WTC11 (cell line): ENCODE data around the gene CPVL. TPM values are rescaled to one million over a fixed set of nuclear protein-coding genes. Genes with fewer than 3 reads are reported as not detected.

Source experiments
- ATAC-seq: fragments of 200-7000 bp; cut with Tn5 transposase; 2 replicates; pipeline ENCODE4 v1.10.0; 2021; ENCODE audit warnings: mild to moderate bottlenecking, moderate library complexity
- CTCF ChIA-PET: fragments of 300-600 bp; sonication (Branson Sonifier 250); formaldehyde crosslinking; loops from one replicate; lab custom pipeline; 2021; ENCODE audit warnings: antibody characterized with exemption; lab: Charles Lee
- POLR2A ChIA-PET: fragments of 350-600 bp; sonication (Branson Sonifier 250); formaldehyde crosslinking; loops from one replicate; lab custom pipeline; 2021; ENCODE audit warnings: antibody characterized with exemption; lab: Charles Lee
- DNase-seq: peaks from one replicate; pipeline ENCODE4 v3.0.0; 2021; ENCODE audit warnings: low spot score
- H3K27ac Mint-ChIP-seq: 2 replicates; pipeline ENCODE4 v1.8.0; 2021; ENCODE audit warnings: mixed read lengths
- H3K27me3 Mint-ChIP-seq: 2 replicates; pipeline ENCODE4 v1.8.0; 2021; ENCODE audit warnings: low read depth, mild to moderate bottlenecking, moderate library complexity, mixed read lengths
- H3K36me3 Mint-ChIP-seq: 2 replicates; pipeline ENCODE4 v1.8.0; 2021; ENCODE audit warnings: mixed read lengths
- H3K4me1 Mint-ChIP-seq: 2 replicates; pipeline ENCODE4 v1.8.0; 2022; ENCODE audit warnings: mixed read lengths
- H3K4me3 Mint-ChIP-seq: 2 replicates; pipeline ENCODE4 v1.8.0; 2021; ENCODE audit warnings: mild to moderate bottlenecking, moderate library complexity, mixed read lengths
- H3K9me3 Mint-ChIP-seq: 2 replicates; pipeline ENCODE4 v1.8.0; 2021; ENCODE audit warnings: mixed read lengths
- ATF1 ChIP-seq: sonication (generic); formaldehyde crosslinking; IDR thresholded peaks from 2 replicates; pipeline ENCODE4 v1.8.1; 2023; ENCODE audit warnings: mild to moderate bottlenecking, moderate library complexity, missing genetic modification reagents
- ESRRA ChIP-seq: sonication (generic); formaldehyde crosslinking; IDR thresholded peaks from 2 replicates; pipeline ENCODE4 v1.8.1; 2022; ENCODE audit warnings: mild to moderate bottlenecking, missing genetic modification reagents, borderline replicate concordance
- GABPB1 ChIP-seq: sonication (generic); formaldehyde crosslinking; IDR thresholded peaks from 2 replicates; pipeline ENCODE4 v1.8.1; 2023; ENCODE audit warnings: mild to moderate bottlenecking, missing genetic modification reagents
- IRF2 ChIP-seq: sonication (generic); formaldehyde crosslinking; IDR thresholded peaks from 2 replicates; pipeline ENCODE4 v1.8.0; 2022; ENCODE audit warnings: low read depth, missing genetic modification reagents, borderline replicate concordance
- KAT7 ChIP-seq: sonication (generic); formaldehyde crosslinking; IDR thresholded peaks from 2 replicates; pipeline ENCODE4 v1.8.1; 2023; ENCODE audit warnings: missing genetic modification reagents, mild to moderate bottlenecking, borderline replicate concordance
- MYBL2 ChIP-seq: sonication (generic); formaldehyde crosslinking; IDR thresholded peaks from 2 replicates; pipeline ENCODE4 v1.8.1; 2023; ENCODE audit warnings: mild to moderate bottlenecking, moderate library complexity, missing genetic modification reagents
- NR2C2 ChIP-seq: sonication (generic); formaldehyde crosslinking; IDR thresholded peaks from 2 replicates; pipeline ENCODE4 v1.8.0; 2022; ENCODE audit warnings: mild to moderate bottlenecking, missing genetic modification reagents
- PRRX2 ChIP-seq: fragments of 250-450 bp; sonication (Bioruptor Pico); IDR thresholded peaks from 2 replicates; pipeline ENCODE4 v1.8.0; 2021; ENCODE audit warnings: mild to moderate bottlenecking
- SMAD3 ChIP-seq: sonication (generic); formaldehyde crosslinking; IDR thresholded peaks from 2 replicates; pipeline ENCODE4 v1.8.0; 2022; ENCODE audit warnings: missing genetic modification reagents, mild to moderate bottlenecking, borderline replicate concordance
- SP1 ChIP-seq: sonication (generic); formaldehyde crosslinking; conservative IDR thresholded peaks from 2 replicates; pipeline ENCODE4 v1.8.1; 2022; ENCODE audit warnings: missing genetic modification reagents
- TCF7 ChIP-seq: sonication (generic); formaldehyde crosslinking; IDR thresholded peaks from 2 replicates; pipeline ENCODE4 v1.8.0; 2022; ENCODE audit warnings: mild to moderate bottlenecking, low read depth, missing genetic modification reagents, moderate library complexity
- ZNF138 ChIP-seq: sonication (generic); formaldehyde crosslinking; conservative IDR thresholded peaks from 2 replicates; pipeline ENCODE4 v1.8.1; 2022; ENCODE audit warnings: mild to moderate bottlenecking, moderate library complexity, missing genetic modification reagents
- ZNF317 ChIP-seq: sonication (generic); formaldehyde crosslinking; IDR thresholded peaks from 2 replicates; pipeline ENCODE4 v1.8.1; 2023; ENCODE audit warnings: low read depth, mild to moderate bottlenecking, moderate library complexity, missing genetic modification reagents, borderline replicate concordance
- total RNA-seq: library from RNA; stranded (reverse); gene quantifications from 3 replicates; pipeline ENCODE4 v1.2.3, GENCODE V29; 2021
- TF ChIP-seq, protein P1 (sequence below): sonication (generic); formaldehyde crosslinking; IDR thresholded peaks from 2 replicates; pipeline ENCODE4 v1.8.0; 2023; ENCODE audit warnings: missing genetic modification reagents, mild to moderate bottlenecking, borderline replicate concordance
- TF ChIP-seq, protein P2 (sequence below): sonication (generic); formaldehyde crosslinking; IDR thresholded peaks from 2 replicates; pipeline ENCODE4 v1.8.0; 2022; ENCODE audit warnings: mild to moderate bottlenecking, missing genetic modification reagents
- TF ChIP-seq, protein P3 (sequence below): sonication (generic); formaldehyde crosslinking; IDR thresholded peaks from 2 replicates; pipeline ENCODE4 v1.8.1; 2022; ENCODE audit warnings: mild to moderate bottlenecking, missing genetic modification reagents, moderate library complexity, borderline replicate concordance
- TF ChIP-seq, protein P4 (sequence below): sonication (generic); formaldehyde crosslinking; IDR thresholded peaks from 2 replicates; pipeline ENCODE4 v1.8.0; 2022; ENCODE audit warnings: mild to moderate bottlenecking, missing genetic modification reagents
- TF ChIP-seq, protein P5 (sequence below): fragments of 250-450 bp; sonication (Bioruptor Pico); IDR thresholded peaks from 2 replicates; pipeline ENCODE4 v1.9.0; 2021; ENCODE audit warnings: mild to moderate bottlenecking, borderline replicate concordance

The CPVL gene
- total RNA-seq, 1 experiment from 2014 or later = 34.2 TPM

DNA sequence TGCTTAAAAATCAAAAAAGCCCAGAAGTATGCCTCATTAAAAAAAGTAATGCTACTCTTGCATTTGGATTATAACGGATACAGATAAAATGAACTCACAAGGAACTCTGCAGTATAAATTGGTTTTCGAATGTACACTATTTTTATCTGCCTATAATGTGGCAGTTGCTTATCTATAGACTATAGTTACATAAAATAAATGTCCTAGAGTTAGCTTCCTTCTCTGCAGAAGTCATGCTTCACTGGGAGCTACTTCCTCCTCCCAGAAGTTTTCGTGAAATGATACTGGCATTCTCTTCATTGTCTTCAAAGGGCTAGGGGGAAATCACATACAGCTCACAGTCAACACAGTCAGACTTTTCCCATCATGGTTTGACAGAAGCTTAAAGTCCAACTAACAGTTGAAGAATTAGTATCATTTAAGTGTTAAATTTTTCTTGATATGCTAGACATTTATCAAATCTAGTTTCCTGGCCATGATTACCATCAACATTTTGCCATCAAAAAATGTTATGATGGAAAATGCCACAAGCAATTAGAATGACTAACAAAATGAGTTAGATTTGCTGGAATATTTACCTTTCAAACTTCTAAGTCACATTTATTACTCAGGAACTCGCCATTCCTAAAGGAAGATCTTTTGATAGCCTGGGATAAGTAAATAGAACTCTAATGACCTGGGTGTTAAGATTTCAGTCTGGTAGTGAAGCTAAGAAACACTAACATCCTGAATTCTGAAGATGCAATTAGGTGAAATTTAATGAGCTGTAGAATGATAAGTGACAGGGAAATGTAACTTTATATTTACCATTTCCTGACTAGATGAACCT is 100.9 kb downstream of the CPVL start (continued):
- no peak for TF ChIP-seq SP1 (CRISPR knock-in tag)

DNA sequence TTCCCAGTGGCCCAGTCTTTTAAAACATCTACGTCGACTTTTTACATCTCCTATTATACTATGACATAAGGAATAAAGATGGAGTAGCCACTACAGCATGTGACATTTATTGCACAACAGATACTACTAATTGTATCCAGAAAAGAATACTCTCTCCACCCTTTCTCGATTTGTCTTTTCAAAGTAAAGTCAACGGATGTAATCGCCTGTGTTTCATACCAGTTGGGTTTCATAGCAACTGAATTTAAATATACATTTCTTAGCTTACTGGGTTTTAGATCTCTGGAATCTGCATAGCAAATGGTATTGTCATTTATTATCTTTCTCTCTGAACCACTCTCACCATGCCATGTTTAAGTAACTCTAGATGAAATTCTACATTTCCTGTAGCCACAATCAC is 101.8 kb downstream of the CPVL start:
- ATAC-seq (no peak), DNase-seq (no peak)
- Mint-ChIP-seq H3K4me3 (no peak overlapping the region), H3K36me3 (peaks cover 12% of the 10 kb centered on the region; the same call in 1 of the 2 replicates)
- POLR2A ChIA-PET = no interaction called here
- TF ChIP-seq, protein P1, sequence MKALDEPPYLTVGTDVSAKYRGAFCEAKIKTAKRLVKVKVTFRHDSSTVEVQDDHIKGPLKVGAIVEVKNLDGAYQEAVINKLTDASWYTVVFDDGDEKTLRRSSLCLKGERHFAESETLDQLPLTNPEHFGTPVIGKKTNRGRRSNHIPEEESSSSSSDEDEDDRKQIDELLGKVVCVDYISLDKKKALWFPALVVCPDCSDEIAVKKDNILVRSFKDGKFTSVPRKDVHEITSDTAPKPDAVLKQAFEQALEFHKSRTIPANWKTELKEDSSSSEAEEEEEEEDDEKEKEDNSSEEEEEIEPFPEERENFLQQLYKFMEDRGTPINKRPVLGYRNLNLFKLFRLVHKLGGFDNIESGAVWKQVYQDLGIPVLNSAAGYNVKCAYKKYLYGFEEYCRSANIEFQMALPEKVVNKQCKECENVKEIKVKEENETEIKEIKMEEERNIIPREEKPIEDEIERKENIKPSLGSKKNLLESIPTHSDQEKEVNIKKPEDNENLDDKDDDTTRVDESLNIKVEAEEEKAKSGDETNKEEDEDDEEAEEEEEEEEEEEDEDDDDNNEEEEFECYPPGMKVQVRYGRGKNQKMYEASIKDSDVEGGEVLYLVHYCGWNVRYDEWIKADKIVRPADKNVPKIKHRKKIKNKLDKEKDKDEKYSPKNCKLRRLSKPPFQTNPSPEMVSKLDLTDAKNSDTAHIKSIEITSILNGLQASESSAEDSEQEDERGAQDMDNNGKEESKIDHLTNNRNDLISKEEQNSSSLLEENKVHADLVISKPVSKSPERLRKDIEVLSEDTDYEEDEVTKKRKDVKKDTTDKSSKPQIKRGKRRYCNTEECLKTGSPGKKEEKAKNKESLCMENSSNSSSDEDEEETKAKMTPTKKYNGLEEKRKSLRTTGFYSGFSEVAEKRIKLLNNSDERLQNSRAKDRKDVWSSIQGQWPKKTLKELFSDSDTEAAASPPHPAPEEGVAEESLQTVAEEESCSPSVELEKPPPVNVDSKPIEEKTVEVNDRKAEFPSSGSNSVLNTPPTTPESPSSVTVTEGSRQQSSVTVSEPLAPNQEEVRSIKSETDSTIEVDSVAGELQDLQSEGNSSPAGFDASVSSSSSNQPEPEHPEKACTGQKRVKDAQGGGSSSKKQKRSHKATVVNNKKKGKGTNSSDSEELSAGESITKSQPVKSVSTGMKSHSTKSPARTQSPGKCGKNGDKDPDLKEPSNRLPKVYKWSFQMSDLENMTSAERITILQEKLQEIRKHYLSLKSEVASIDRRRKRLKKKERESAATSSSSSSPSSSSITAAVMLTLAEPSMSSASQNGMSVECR (CRISPR knock-in tag) = no peak
- TF ChIP-seq ZNF317 (CRISPR knock-in tag) (no peak), MYBL2 (no peak), ZNF138 (CRISPR knock-in tag) (no peak), PRRX2 (CRISPR knock-in tag) (no peak), KAT7 (CRISPR knock-in tag) (no peak), TCF7 (CRISPR knock-in tag) (no peak)
- TF ChIP-seq, protein P2, sequence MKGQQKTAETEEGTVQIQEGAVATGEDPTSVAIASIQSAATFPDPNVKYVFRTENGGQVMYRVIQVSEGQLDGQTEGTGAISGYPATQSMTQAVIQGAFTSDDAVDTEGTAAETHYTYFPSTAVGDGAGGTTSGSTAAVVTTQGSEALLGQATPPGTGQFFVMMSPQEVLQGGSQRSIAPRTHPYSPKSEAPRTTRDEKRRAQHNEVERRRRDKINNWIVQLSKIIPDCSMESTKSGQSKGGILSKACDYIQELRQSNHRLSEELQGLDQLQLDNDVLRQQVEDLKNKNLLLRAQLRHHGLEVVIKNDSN (CRISPR knock-in tag) = no peak
- TF ChIP-seq, protein P3, sequence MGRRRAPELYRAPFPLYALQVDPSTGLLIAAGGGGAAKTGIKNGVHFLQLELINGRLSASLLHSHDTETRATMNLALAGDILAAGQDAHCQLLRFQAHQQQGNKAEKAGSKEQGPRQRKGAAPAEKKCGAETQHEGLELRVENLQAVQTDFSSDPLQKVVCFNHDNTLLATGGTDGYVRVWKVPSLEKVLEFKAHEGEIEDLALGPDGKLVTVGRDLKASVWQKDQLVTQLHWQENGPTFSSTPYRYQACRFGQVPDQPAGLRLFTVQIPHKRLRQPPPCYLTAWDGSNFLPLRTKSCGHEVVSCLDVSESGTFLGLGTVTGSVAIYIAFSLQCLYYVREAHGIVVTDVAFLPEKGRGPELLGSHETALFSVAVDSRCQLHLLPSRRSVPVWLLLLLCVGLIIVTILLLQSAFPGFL (CRISPR knock-in tag) = no peak
- TF ChIP-seq, all 79 proteins: peak for 0
- CTCF ChIA-PET = no interaction called here
- Mint-ChIP-seq H3K9me3 (peaks cover 7% of the 10 kb centered on the region; the same call in 1 of the 2 replicates), H3K4me1 (peaks cover 59% of the 10 kb centered on the region), H3K27ac (no peak overlapping the region), H3K27me3 (peaks cover 24% of the 10 kb centered on the region)

DNA sequence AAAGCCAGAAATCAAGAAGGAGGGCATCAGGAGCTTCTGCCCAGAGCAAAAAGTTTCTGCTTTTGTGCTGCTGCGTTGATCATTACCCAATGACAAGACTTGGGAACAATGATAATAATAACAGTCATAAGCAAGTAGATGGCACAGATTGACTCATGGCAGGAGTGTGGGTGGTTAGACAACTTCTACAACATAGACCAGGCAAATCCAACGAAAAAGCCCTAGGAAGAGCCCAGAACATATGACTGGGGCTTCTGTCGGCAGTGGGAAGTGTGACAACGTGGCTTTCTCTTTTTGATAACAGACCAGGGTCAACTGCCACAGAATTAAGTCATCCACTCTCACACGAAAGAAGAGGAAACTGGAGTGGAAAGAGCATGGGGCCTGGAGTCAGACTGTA is 102.8 kb downstream of the CPVL start:
- ChIA-PET CTCF (interaction anchor here (1.1 to 2.1 kb wide), 3 partner anchors 33 to 117 kb away, joined by 3 to 8 read pairs (median 3); no protein-coding TSS in a partner anchor), POLR2A (no interaction called here)
- Mint-ChIP-seq H3K27ac (no peak overlapping the region), H3K4me1 (peaks cover 66% of the 10 kb centered on the region), H3K36me3 (peaks cover 8% of the 10 kb centered on the region; the same call in 1 of the 2 replicates), H3K27me3 (peaks cover 14% of the 10 kb centered on the region), H3K4me3 (no peak overlapping the region), H3K9me3 (0 out of 2 replicates have a peak, but pooled peaks cover 3% of the 10 kb centered on the region)
- ATAC-seq (no peak), DNase-seq (no peak)
- TF ChIP-seq NR2C2 (CRISPR knock-in tag) (no peak), ATF1 (CRISPR knock-in tag) (no peak), ESRRA (CRISPR knock-in tag) (no peak), SP1 (CRISPR knock-in tag) (no peak), SMAD3 (CRISPR knock-in tag) (no peak), IRF2 (CRISPR knock-in tag) (no peak), GABPB1 (CRISPR knock-in tag) (no peak), MYBL2 (no peak)
- TF ChIP-seq, protein P4, sequence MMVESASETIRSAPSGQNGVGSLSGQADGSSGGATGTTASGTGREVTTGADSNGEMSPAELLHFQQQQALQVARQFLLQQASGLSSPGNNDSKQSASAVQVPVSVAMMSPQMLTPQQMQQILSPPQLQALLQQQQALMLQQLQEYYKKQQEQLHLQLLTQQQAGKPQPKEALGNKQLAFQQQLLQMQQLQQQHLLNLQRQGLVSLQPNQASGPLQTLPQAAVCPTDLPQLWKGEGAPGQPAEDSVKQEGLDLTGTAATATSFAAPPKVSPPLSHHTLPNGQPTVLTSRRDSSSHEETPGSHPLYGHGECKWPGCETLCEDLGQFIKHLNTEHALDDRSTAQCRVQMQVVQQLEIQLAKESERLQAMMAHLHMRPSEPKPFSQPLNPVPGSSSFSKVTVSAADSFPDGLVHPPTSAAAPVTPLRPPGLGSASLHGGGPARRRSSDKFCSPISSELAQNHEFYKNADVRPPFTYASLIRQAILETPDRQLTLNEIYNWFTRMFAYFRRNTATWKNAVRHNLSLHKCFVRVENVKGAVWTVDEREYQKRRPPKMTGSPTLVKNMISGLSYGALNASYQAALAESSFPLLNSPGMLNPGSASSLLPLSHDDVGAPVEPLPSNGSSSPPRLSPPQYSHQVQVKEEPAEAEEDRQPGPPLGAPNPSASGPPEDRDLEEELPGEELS = no peak
- TF ChIP-seq, protein P5, sequence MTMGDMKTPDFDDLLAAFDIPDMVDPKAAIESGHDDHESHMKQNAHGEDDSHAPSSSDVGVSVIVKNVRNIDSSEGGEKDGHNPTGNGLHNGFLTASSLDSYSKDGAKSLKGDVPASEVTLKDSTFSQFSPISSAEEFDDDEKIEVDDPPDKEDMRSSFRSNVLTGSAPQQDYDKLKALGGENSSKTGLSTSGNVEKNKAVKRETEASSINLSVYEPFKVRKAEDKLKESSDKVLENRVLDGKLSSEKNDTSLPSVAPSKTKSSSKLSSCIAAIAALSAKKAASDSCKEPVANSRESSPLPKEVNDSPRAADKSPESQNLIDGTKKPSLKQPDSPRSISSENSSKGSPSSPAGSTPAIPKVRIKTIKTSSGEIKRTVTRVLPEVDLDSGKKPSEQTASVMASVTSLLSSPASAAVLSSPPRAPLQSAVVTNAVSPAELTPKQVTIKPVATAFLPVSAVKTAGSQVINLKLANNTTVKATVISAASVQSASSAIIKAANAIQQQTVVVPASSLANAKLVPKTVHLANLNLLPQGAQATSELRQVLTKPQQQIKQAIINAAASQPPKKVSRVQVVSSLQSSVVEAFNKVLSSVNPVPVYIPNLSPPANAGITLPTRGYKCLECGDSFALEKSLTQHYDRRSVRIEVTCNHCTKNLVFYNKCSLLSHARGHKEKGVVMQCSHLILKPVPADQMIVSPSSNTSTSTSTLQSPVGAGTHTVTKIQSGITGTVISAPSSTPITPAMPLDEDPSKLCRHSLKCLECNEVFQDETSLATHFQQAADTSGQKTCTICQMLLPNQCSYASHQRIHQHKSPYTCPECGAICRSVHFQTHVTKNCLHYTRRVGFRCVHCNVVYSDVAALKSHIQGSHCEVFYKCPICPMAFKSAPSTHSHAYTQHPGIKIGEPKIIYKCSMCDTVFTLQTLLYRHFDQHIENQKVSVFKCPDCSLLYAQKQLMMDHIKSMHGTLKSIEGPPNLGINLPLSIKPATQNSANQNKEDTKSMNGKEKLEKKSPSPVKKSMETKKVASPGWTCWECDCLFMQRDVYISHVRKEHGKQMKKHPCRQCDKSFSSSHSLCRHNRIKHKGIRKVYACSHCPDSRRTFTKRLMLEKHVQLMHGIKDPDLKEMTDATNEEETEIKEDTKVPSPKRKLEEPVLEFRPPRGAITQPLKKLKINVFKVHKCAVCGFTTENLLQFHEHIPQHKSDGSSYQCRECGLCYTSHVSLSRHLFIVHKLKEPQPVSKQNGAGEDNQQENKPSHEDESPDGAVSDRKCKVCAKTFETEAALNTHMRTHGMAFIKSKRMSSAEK (CRISPR knock-in tag) = no peak
